K562 (cell line): Measurements from ENCODE around the gene RAP1A. TPM values are rescaled to one million over a fixed set of nuclear protein-coding genes. Genes with fewer than 3 reads are reported as not detected.

Experiments
- ATAC-seq: fragments of 200-7000 bp; cut with Tn5 transposase; 3 replicates; pipeline ENCODE4 v1.9.1; 2020; ENCODE audit warnings: moderate library complexity
- BruUV-seq: library from RNA; stranded (reverse); fragments of 400-500 nt; replicated peaks from 2 replicates; lab custom pipeline; 2021; lab: Mats Ljungman, UMichigan
- CTCF ChIA-PET: fragments of 300-600 bp; formaldehyde crosslinking; extraction: SDS; loops from one replicate; lab custom pipeline; 2021; ENCODE audit warnings: low intra/inter-chr PET ratio; lab: Yijun Ruan, JAX
- POLR2A ChIA-PET: fragments of 300-600, 350-650 bp; sonication (Branson Sonifier 250); formaldehyde crosslinking; extraction: SDS; loops from one replicate; lab custom pipeline; 2021; ENCODE audit warnings: antibody characterized with exemption, inconsistent platforms; lab: Yijun Ruan, JAX
- DNase-seq, 4 experiments: peaks; one replicate each; pipeline versions ENCODE4 v3.0.0 to v3.0.0-alpha.2; 2011 to 2018; ENCODE audit warnings: low spot score in 3 of 4, mixed read lengths in 3 of 4; ENCODE audit errors: extremely low read depth in 1 of 4
- FAIRE-seq: peaks from 2 replicates; lab custom pipeline; 2011; peaks lifted over from hg19 to GRCh38; lab: Jason Lieb, UNC
- H2AFZ ChIP-seq: 2 replicates; pipeline ENCODE4 v1.6.0; 2011; ENCODE audit warnings: low read depth, low read length, control low read depth, inconsistent platforms
- H3K27ac ChIP-seq: fragments of 200-600 bp; 3 replicates; pipeline ENCODE4 v1.8.0; 2011; ENCODE audit warnings: low read depth, mild to moderate bottlenecking, control low read depth, inconsistent platforms, low read length, moderate library complexity, mixed read lengths; ENCODE audit errors: extremely low read depth
- H3K27me3 ChIP-seq, 2 experiments: fragments of 300-600 bp in 1 of 2; 2 replicates in 1 of 2; 3 replicates in 1 of 2; pipeline versions ENCODE4 v1.6.0 to v1.8.0; 2011; ENCODE audit warnings: inconsistent platforms in 2 of 2, low read length in 2 of 2, mild to moderate bottlenecking in 1 of 2, mixed read lengths in 1 of 2, moderate library complexity in 1 of 2; ENCODE audit not compliant: control insufficient read depth in 2 of 2, insufficient read depth in 2 of 2
- H3K36me3 ChIP-seq: fragments of 300-600 bp; 3 replicates; pipeline ENCODE4 v1.8.0; 2011; ENCODE audit warnings: mild to moderate bottlenecking, low read length, inconsistent platforms; ENCODE audit not compliant: control insufficient read depth, insufficient read depth
- H3K4me1 ChIP-seq, 2 experiments: fragments of 200-600 bp in 1 of 2; replicated peaks in 1 of 2; 2 replicates in 1 of 2; 3 replicates in 1 of 2; pipeline versions ENCODE4 v1.5.1 to v1.8.0; 2011; ENCODE audit warnings: inconsistent platforms in 2 of 2, low read length in 2 of 2, mild to moderate bottlenecking in 1 of 2, mixed read lengths in 1 of 2, moderate library complexity in 1 of 2; ENCODE audit not compliant: control insufficient read depth in 2 of 2, insufficient read depth in 2 of 2
- H3K4me2 ChIP-seq: 2 replicates; pipeline ENCODE4 v1.6.1; 2011; ENCODE audit warnings: low read length, control low read depth, inconsistent platforms, mixed read lengths; ENCODE audit not compliant: insufficient read depth
- H3K4me3 ChIP-seq: fragments of 200-600 bp; sonication (generic), shearing (Covaris generic); 2 replicates; pipeline ENCODE4 v1.5.1; 2016; ENCODE audit warnings: control low read depth, inconsistent platforms
- H3K79me2 ChIP-seq: fragments of 200-600 bp; 3 replicates; pipeline ENCODE4 v1.8.0; 2011; ENCODE audit warnings: low read length, inconsistent platforms; ENCODE audit not compliant: control insufficient read depth, insufficient read depth
- H3K9ac ChIP-seq, 2 experiments: 2 replicates each; pipeline versions ENCODE4 v1.6.0 to v1.6.1; 2011; ENCODE audit warnings: low read depth in 2 of 2, low read length in 2 of 2, control low read depth in 1 of 2, inconsistent platforms in 1 of 2, mild to moderate bottlenecking in 1 of 2, mixed read lengths in 1 of 2; ENCODE audit not compliant: insufficient read depth in 1 of 2
- H3K9me1 ChIP-seq: one replicate; pipeline ENCODE4 v1.6.0; 2011; ENCODE audit warnings: inconsistent platforms, mild to moderate bottlenecking, low read length, moderate library complexity; ENCODE audit not compliant: control insufficient read depth, insufficient read depth
- H3K9me3 ChIP-seq: replicated peaks from 2 replicates; pipeline ENCODE4 v1.5.1; 2011; ENCODE audit warnings: low read depth, low read length, inconsistent platforms; ENCODE audit not compliant: control insufficient read depth, insufficient read depth
- H4K20me1 ChIP-seq: replicated peaks from 2 replicates; pipeline ENCODE4 v1.6.1; 2011; ENCODE audit warnings: low read length, inconsistent platforms, mixed read lengths; ENCODE audit not compliant: control insufficient read depth, insufficient read depth
- ADNP ChIP-seq: fragments of 200-800 bp; sonication (Bioruptor generic); IDR thresholded peaks from 2 replicates; pipeline ENCODE4 v1.6.1; 2016; ENCODE audit warnings: missing genetic modification characterization, missing compliant biosample characterization
- ARID4B ChIP-seq: sonication (generic); formaldehyde crosslinking; IDR thresholded peaks from 2 replicates; pipeline ENCODE4 v1.8.0; 2022; ENCODE audit warnings: mild to moderate bottlenecking, missing genetic modification reagents
- ATF2 ChIP-seq: sonication (generic); formaldehyde crosslinking; IDR thresholded peaks from 2 replicates; pipeline ENCODE4 v1.8.1; 2022; ENCODE audit warnings: missing genetic modification reagents
- DPF2 ChIP-seq: fragments of 450-650 bp; IDR thresholded peaks from 2 replicates; pipeline ENCODE4 v1.6.1; 2016
- OTX1 ChIP-seq: fragments of 450-650 bp; formaldehyde crosslinking; IDR thresholded peaks from 2 replicates; pipeline ENCODE4 v1.4.0; 2022; ENCODE audit warnings: mild to moderate bottlenecking
- RAD51 ChIP-seq: fragments of 450-650 bp; IDR thresholded peaks from 2 replicates; pipeline ENCODE4 v1.7.1; 2016; ENCODE audit warnings: low read depth, mild to moderate bottlenecking, borderline replicate concordance
- SMARCA4 ChIP-seq: fragments of 450-650 bp; IDR thresholded peaks from 2 replicates; pipeline ENCODE4 v1.6.1; 2016
- SRSF9 ChIP-seq: fragments of 200-400 bp; formaldehyde crosslinking; IDR thresholded peaks from 2 replicates; pipeline ENCODE4 v1.6.1; 2017; ENCODE audit warnings: low read depth, low read length, borderline replicate concordance
- STAT6 ChIP-seq: sonication (generic); formaldehyde crosslinking; IDR thresholded peaks from 2 replicates; pipeline ENCODE4 v1.8.1; 2023; ENCODE audit warnings: mild to moderate bottlenecking, missing genetic modification reagents
- TAF15 ChIP-seq: fragments of 200-400 bp; formaldehyde crosslinking; IDR thresholded peaks from 2 replicates; pipeline ENCODE4 v1.6.1; 2017; ENCODE audit warnings: mild to moderate bottlenecking, low read depth, low read length, moderate library complexity
- ZFP91 ChIP-seq: sonication (generic); formaldehyde crosslinking; IDR thresholded peaks from 2 replicates; pipeline ENCODE4 v1.8.0; 2022; ENCODE audit warnings: mild to moderate bottlenecking, missing genetic modification reagents
- ZNF354B ChIP-seq: fragments of 250-450 bp; sonication (Bioruptor Pico); IDR thresholded peaks from 2 replicates; pipeline ENCODE4 v1.4.0; 2020
- ZSCAN29 ChIP-seq: fragments of 450-650 bp; IDR thresholded peaks from 2 replicates; pipeline ENCODE4 v1.6.1; 2017
- WGBS: fragments of 100-300 bp; shearing (Covaris generic); methylation state at CpG from one replicate; pipeline ENCODE4 v1.1.6; 2016; ENCODE audit warnings: low coverage, mixed read lengths; ENCODE audit not compliant: insufficient coverage; ENCODE audit errors: missing lambda C conversion rate; 5-methylcytosine and 5-hydroxymethylcytosine counted together
- in situ Hi-C: fragments of 300-500 bp; cut with MboI; formaldehyde crosslinking; loops from 4 replicates; pipeline ENCODE4 v1.15.0; 2018; ENCODE audit warnings: inconsistent platforms, mixed read lengths
- intact Hi-C: fragments of 100-400 bp; cut with micrococcal nuclease; formaldehyde crosslinking; loops from 2 replicates; pipeline ENCODE4 v1.14.2; 2022
- polyA plus RNA-seq, 8 experiments: library from polyadenylated mRNA; depleted of rRNA in 4 of 8; stranded (reverse) in 5 of 8; unstranded in 3 of 8; fragments of >200 nt; fragmentation: Nextera tagmentation in 2 of 8; fragmentation: Illumina TruSeq in 1 of 8; extraction: Ambion mirVana in 2 of 8; extraction: Trizol in 1 of 8; gene quantifications; 2 replicates each; pipeline versions ENCODE4 v1.2.1 to v1.2.3, GENCODE V29; 2011 to 2014; ENCODE audit warnings: inconsistent platforms in 1 of 8, missing spikeins in 1 of 8
- total RNA-seq, 7 experiments: library from RNA; depleted of rRNA in 6 of 7; stranded (reverse); fragments of >200 nt in 6 of 7; fragmentation: Illumina TruSeq in 2 of 7; extraction: Trizol in 2 of 7; gene quantifications; 2 replicates each; pipeline versions ENCODE4 v1.2.1 to v1.2.3, GENCODE V29; 2011 to 2021; ENCODE audit warnings: low replicate concordance in 1 of 7

RAP1A gene
- total and polyA plus RNA-seq, 9 of the 15 experiments (the other 6 are each of a cell fraction or from before 2014, with no cell fraction given), result 13.4 to 86.2 (median 32.5) TPM

- no peak for TF ChIP-seq STAT6 (CRISPR knock-in tag)
- TF ChIP-seq DPF2, result no peak
Measured at GRCh38 chr1:111707906-111708305, 88.3 kb downstream of the RAP1A start (continued).

GRCh38 chr1:111709986-111710385, 90.4 kb downstream of the RAP1A start:
- H2AFZ ChIP-seq, result no peak overlapping the region
- no peak overlapping the region for H3K4me2 ChIP-seq
- no peak overlapping the region for H3K9ac ChIP-seq
- ChIA-PET CTCF (no interaction called here), POLR2A (interaction anchor here (1.7 kb wide), 1 partner anchor 10 kb away, joined by 4 read pairs; no protein-coding TSS in a partner anchor)
- no peak for ATAC-seq
- in situ Hi-C loops, result no loop called here
- H3K27me3 ChIP-seq, result no peaks in the 10 kb centered on the region
- H3K79me2 ChIP-seq, result no peaks in the 10 kb centered on the region
- BruUV-seq, result no TSS peak
- 35% methylated on average over 1 of the region's 1 CpG for WGBS
- peaks cover 50% of the 10 kb centered on the region for H3K36me3 ChIP-seq
- H3K27ac ChIP-seq, result no peak overlapping the region
- no peak for FAIRE-seq
- no peaks in the 10 kb centered on the region for H4K20me1 ChIP-seq
- no peaks in the 10 kb centered on the region for H3K9me3 ChIP-seq
- no peaks in the 10 kb centered on the region for H3K4me1 ChIP-seq
- H3K9me1 ChIP-seq, result no peaks in the 10 kb centered on the region
- H3K4me3 ChIP-seq, result no peak overlapping the region
- intact Hi-C loops, result no loop called here
- no peak for DNase-seq
- no peak for TF ChIP-seq ARID4B
- TF ChIP-seq TAF15, result no peak
- no peak for TF ChIP-seq SMARCA4
- TF ChIP-seq ADNP, result no peak
- TF ChIP-seq RAD51, result no peak
- no peak for TF ChIP-seq OTX1 (CRISPR knock-in tag)
- TF ChIP-seq ZNF354B (CRISPR knock-in tag), result no peak
- TF ChIP-seq SRSF9, result no peak
- no peak for TF ChIP-seq ZSCAN29
- TF ChIP-seq ATF2 (CRISPR knock-in tag), result no peak
- TF ChIP-seq ZFP91 (CRISPR knock-in tag), result no peak
